PC-3 (cell line): ENCODE measurements around the gene FLT1. TPM values are rescaled to one million over a fixed set of nuclear protein-coding genes. Genes with fewer than 3 reads are reported as not detected.

Experiments used
- ATAC-seq: fragments of 200-7000 bp; cut with Tn5 transposase; 2 replicates; pipeline ENCODE4 v1.9.1; 2020; ENCODE audit warnings: mild to moderate bottlenecking, moderate library complexity
- BruUV-seq: library from RNA; stranded (reverse); fragments of 400-500 nt; replicated peaks from 2 replicates; lab custom pipeline; 2021; lab: Mats Ljungman, UMichigan
- CTCF ChIA-PET: fragments of 300-600 bp; sonication (Branson Sonifier 250); formaldehyde crosslinking; loops from one replicate; lab custom pipeline; 2022; ENCODE audit warnings: antibody characterized with exemption; lab: Charles Lee
- POLR2A ChIA-PET: fragments of 300-600 bp; sonication (Branson Sonifier 250); formaldehyde crosslinking; loops from one replicate; lab custom pipeline; 2022; ENCODE audit warnings: antibody characterized with exemption; ENCODE audit not compliant: unreplicated experiment; lab: Charles Lee
- DNase-seq: peaks from one replicate; pipeline ENCODE4 v3.0.0-alpha.2; 2015
- H2AFZ ChIP-seq: fragments of 300-600 bp; sonication (generic); 2 replicates; pipeline ENCODE4 v1.6.0; 2016; ENCODE audit warnings: antibody characterized with exemption, low read length
- H3F3A ChIP-seq: fragments of 300-600 bp; sonication (generic); one replicate; pipeline ENCODE4 v1.6.0; 2017; ENCODE audit warnings: antibody characterized with exemption, low read length, control low read depth, mild to moderate bottlenecking; ENCODE audit not compliant: unreplicated experiment
- H3K27ac ChIP-seq: fragments of 300-600 bp; sonication (generic); 2 replicates; pipeline ENCODE4 v1.5.1; 2016; ENCODE audit warnings: mild to moderate bottlenecking, low read length
- H3K27me3 ChIP-seq: fragments of 300-600 bp; sonication (generic); 2 replicates; pipeline ENCODE4 v1.6.1; 2016; ENCODE audit warnings: low read length, mixed read lengths
- H3K36me3 ChIP-seq: fragments of 300-600 bp; sonication (generic); 2 replicates; pipeline ENCODE4 v1.6.1; 2016; ENCODE audit warnings: low read depth, mixed run types, low read length, mixed read lengths
- H3K4me1 ChIP-seq: fragments of 300-600 bp; sonication (generic); 2 replicates; pipeline ENCODE4 v1.5.1; 2016; ENCODE audit warnings: low read length; ENCODE audit not compliant: insufficient read depth
- H3K4me2 ChIP-seq: fragments of 300-600 bp; sonication (generic); 2 replicates; pipeline ENCODE4 v1.6.0; 2016; ENCODE audit warnings: low read length
- H3K4me3 ChIP-seq: fragments of 300-600 bp; sonication (generic); 2 replicates; pipeline ENCODE4 v1.5.1; 2016; ENCODE audit warnings: mild to moderate bottlenecking, low read length, mixed read lengths
- H3K79me2 ChIP-seq: fragments of 300-600 bp; sonication (generic); 2 replicates; pipeline ENCODE4 v1.6.1; 2017; ENCODE audit warnings: low read length, mixed read lengths
- H3K9ac ChIP-seq: fragments of 300-600 bp; sonication (generic); 2 replicates; pipeline ENCODE4 v1.6.0; 2016; ENCODE audit warnings: mild to moderate bottlenecking, low read length
- H3K9me2 ChIP-seq: fragments of 300-600 bp; sonication (generic); replicated peaks from 2 replicates; pipeline ENCODE4 v1.6.1; 2016; ENCODE audit warnings: mixed run types, low read length, mixed read lengths
- H3K9me3 ChIP-seq: fragments of 300-600 bp; sonication (generic); 2 replicates; pipeline ENCODE4 v1.6.1; 2016; ENCODE audit warnings: low read length, mixed read lengths
- H4K20me1 ChIP-seq: fragments of 300-600 bp; sonication (generic); 2 replicates; pipeline ENCODE4 v1.6.1; 2016; ENCODE audit warnings: low read length, mixed read lengths
- CTCF ChIP-seq: fragments of 300-600 bp; sonication (generic); conservative IDR thresholded peaks from 2 replicates; pipeline ENCODE4 v1.5.1; 2017; ENCODE audit warnings: antibody characterized with exemption, low read depth, mild to moderate bottlenecking, low read length
- EZH2 ChIP-seq: fragments of 300-600 bp; sonication (generic); IDR thresholded peaks from one replicate; pipeline ENCODE4 v1.6.1; 2017; ENCODE audit warnings: antibody characterized with exemption, mild to moderate bottlenecking, low read length; ENCODE audit not compliant: unreplicated experiment
- EZH2phosphoT487 ChIP-seq: fragments of 300-600 bp; sonication (generic); IDR thresholded peaks from 2 replicates; pipeline ENCODE4 v1.6.1; 2018; ENCODE audit warnings: mild to moderate bottlenecking, antibody characterized with exemption, low read length, borderline replicate concordance
- intact Hi-C: fragments of 100-400 bp; cut with micrococcal nuclease; formaldehyde crosslinking; loops from 2 replicates; pipeline ENCODE4 v1.9.0; 2023
- total RNA-seq: library from RNA; depleted of rRNA; stranded (reverse); fragments of >200 nt; gene quantifications from 2 replicates; pipeline ENCODE4 v1.2.3, GENCODE V29; 2014

The FLT1 gene
- total RNA-seq, 1 experiment from 2014 or later = 1.2 TPM

- intact Hi-C loops = no loop called here
- H3K9me2 ChIP-seq = no peaks in the 10 kb centered on the region
- no peaks in the 10 kb centered on the region for H3K36me3 ChIP-seq
- no peaks in the 10 kb centered on the region for H3K79me2 ChIP-seq
- no peak overlapping the region for H3K4me2 ChIP-seq
- H3F3A ChIP-seq = no peaks in the 10 kb centered on the region
- no peaks in the 10 kb centered on the region for H4K20me1 ChIP-seq
- TF ChIP-seq EZH2 (no peak), CTCF (no peak), EZH2phosphoT487 (no peak)
- H3K9me3 ChIP-seq = no peaks in the 10 kb centered on the region
- ATAC-seq = no peak
- ChIA-PET CTCF (no interaction called here), POLR2A (no interaction called here)
- peaks cover 35% of the 10 kb centered on the region for H3K27me3 ChIP-seq
- no TSS peak for BruUV-seq
- DNase-seq = no peak
- no peaks in the 10 kb centered on the region for H3K4me1 ChIP-seq
- H3K9ac ChIP-seq = no peak overlapping the region
- no peak overlapping the region for H3K27ac ChIP-seq
- no peak overlapping the region for H3K4me3 ChIP-seq
- H2AFZ ChIP-seq = no peak overlapping the region
Measured at GRCh38 chr13:28349371-28349770, 145.6 kb downstream of the FLT1 start.

- POLR2A ChIA-PET = no interaction called here
- Histone ChIP-seq H3K4me3 (no peak overlapping the region), H3K9ac (no peak overlapping the region), H2AFZ (no peak overlapping the region), H3K9me3 (no peaks in the 10 kb centered on the region), H3K79me2 (no peaks in the 10 kb centered on the region), H4K20me1 (no peaks in the 10 kb centered on the region), H3K36me3 (no peaks in the 10 kb centered on the region), H3F3A (no peaks in the 10 kb centered on the region), H3K9me2 (no peaks in the 10 kb centered on the region), H3K4me2 (no peak overlapping the region), H3K27me3 (peaks cover 35% of the 10 kb centered on the region), H3K4me1 (no peaks in the 10 kb centered on the region), H3K27ac (no peak overlapping the region)
- no peak for ATAC-seq
- CTCF ChIA-PET = no interaction called here
- intact Hi-C loops = no loop called here
- DNase-seq = peak; percentile 14
- TF ChIP-seq EZH2 (no peak), CTCF (no peak), EZH2phosphoT487 (no peak)
- no TSS peak for BruUV-seq
Measured at GRCh38 chr13:28347456-28348371, 147.2 kb downstream of the FLT1 start.

- Histone ChIP-seq H3K27me3 (peaks cover 31% of the 10 kb centered on the region), H3K4me1 (no peaks in the 10 kb centered on the region), H3K79me2 (no peaks in the 10 kb centered on the region), H2AFZ (no peak overlapping the region), H3K9me2 (no peaks in the 10 kb centered on the region), H3K4me3 (no peak overlapping the region), H3K27ac (no peak overlapping the region), H3K9ac (no peak overlapping the region), H3K36me3 (no peaks in the 10 kb centered on the region), H3F3A (no peaks in the 10 kb centered on the region), H3K9me3 (no peaks in the 10 kb centered on the region), H4K20me1 (no peaks in the 10 kb centered on the region), H3K4me2 (no peak overlapping the region)
- ATAC-seq = no peak
- ChIA-PET POLR2A (no interaction called here), CTCF (no interaction called here)
- intact Hi-C loops = no loop called here
- no peak for DNase-seq
- BruUV-seq = no TSS peak
- TF ChIP-seq CTCF (no peak), EZH2phosphoT487 (no peak), EZH2 (no peak)
Measured at GRCh38 chr13:28346154-28346553, 148.8 kb downstream of the FLT1 start.
